H1 (cell line): Measurements from ENCODE around the gene PIGS. TPM values are rescaled to one million over a fixed set of nuclear protein-coding genes. Genes with fewer than 3 reads are reported as not detected.

Experiments used
- BRCA1 ChIP-seq: IDR thresholded peaks from 2 replicates; pipeline ENCODE4 v1.6.1; 2012; ENCODE audit warnings: low read depth, low read length, improper control_type of control experiment
- CHD2 ChIP-seq: IDR thresholded peaks from 2 replicates; pipeline ENCODE4 v1.6.1; 2012; ENCODE audit warnings: low read length, improper control_type of control experiment
- CHD7 ChIP-seq: fragments of 300-600 bp; sonication (generic); IDR thresholded peaks from 2 replicates; pipeline ENCODE4 v1.7.1; 2012; ENCODE audit warnings: low read length, moderate library complexity, mild to moderate bottlenecking, inconsistent platforms; ENCODE audit not compliant: insufficient replicate concordance
- CTBP2 ChIP-seq: IDR thresholded peaks from 2 replicates; pipeline ENCODE4 v1.7.0; 2011; ENCODE audit warnings: borderline replicate concordance, mild to moderate bottlenecking, moderate library complexity, mixed read lengths, low read length; ENCODE audit not compliant: insufficient read depth, insufficient read length
- KDM5A ChIP-seq: fragments of 200-600 bp; IDR thresholded peaks from 2 replicates; pipeline ENCODE4 v1.7.1; 2012; ENCODE audit warnings: mild to moderate bottlenecking, low read length, inconsistent platforms, mixed read lengths
- MAFK ChIP-seq: IDR thresholded peaks from 2 replicates; pipeline ENCODE4 v1.6.1; 2012; ENCODE audit warnings: low read depth, mild to moderate bottlenecking, improper control_type of control experiment, low read length
- NANOG ChIP-seq: IDR thresholded peaks from 2 replicates; pipeline ENCODE4 v1.6.1; 2011; ENCODE audit warnings: low read length, low read depth, mild to moderate bottlenecking, inconsistent platforms; ENCODE audit not compliant: insufficient read depth, poor library complexity, severe bottlenecking
- POLR2A ChIP-seq, 2 experiments: IDR thresholded peaks; 1 replicate in 1 of 2; 2 replicates in 1 of 2; pipeline ENCODE4 v1.6.1; 2011; ENCODE audit warnings: low read depth in 2 of 2, low read length in 2 of 2, mild to moderate bottlenecking in 2 of 2; ENCODE audit errors: control extremely low read depth in 1 of 2
- POLR2AphosphoS5 ChIP-seq: IDR thresholded peaks from 2 replicates; pipeline ENCODE4 v1.6.1; 2011; ENCODE audit warnings: low read depth, low read length
- SIX5 ChIP-seq: IDR thresholded peaks from 2 replicates; pipeline ENCODE4 v1.6.1; 2011; ENCODE audit warnings: mild to moderate bottlenecking, low read depth, low read length
- SP4 ChIP-seq: IDR thresholded peaks from 2 replicates; pipeline ENCODE4 v1.6.1; 2012; ENCODE audit warnings: low read length, inconsistent platforms
- YY1 ChIP-seq: IDR thresholded peaks from 2 replicates; pipeline ENCODE4 v1.6.1; 2011; ENCODE audit warnings: low read depth, mild to moderate bottlenecking, low read length
- polyA plus RNA-seq, 7 experiments: library from polyadenylated mRNA; depleted of rRNA in 3 of 7; stranded (reverse) in 5 of 7; unstranded in 2 of 7; fragments of >200 nt in 5 of 7; fragments of 200-250 nt in 2 of 7; gene quantifications; 1 replicate in 5 of 7; 2 replicates in 1 of 7; 4 replicates in 1 of 7; pipeline versions ENCODE4 v1.2.1 to v1.2.3, GENCODE V29; 2011 to 2013; ENCODE audit warnings: missing spikeins in 2 of 7, mixed read lengths in 2 of 7
- total RNA-seq: library from RNA; stranded (reverse); fragmentation: NEBNext Ultra II Directional; extraction: Animal tissue kit (Norgen Biotek cat#: 25700); gene quantifications from 2 replicates; pipeline ENCODE4 v1.2.1, GENCODE V29; 2021

PIGS gene
- total and polyA plus RNA-seq, 2 of the 8 experiments (the other 6 are each of a cell fraction or from before 2014, with no cell fraction given), result 44.3 to 50.6 TPM

- TF ChIP-seq CHD7, result no peak
- no peak for TF ChIP-seq SP4
- TF ChIP-seq YY1, result peak; percentile 92
- peak in 1 of 2 experiments; percentile 73; a peak in 2 of 3 replicates for TF ChIP-seq POLR2A (IDR thresholded peaks at IDR 0.05; ENCODE audit: control extremely low read depth in 1 of 2, low read depth in 2 of 2, low read length in 2 of 2)
- no peak for TF ChIP-seq CHD2
- TF ChIP-seq MAFK, result no peak
- no peak for TF ChIP-seq NANOG
- TF ChIP-seq SIX5, result no peak
- TF ChIP-seq POLR2AphosphoS5, result no peak; the same call in 1 of the 2 replicates
- TF ChIP-seq BRCA1, result no peak
- no peak for TF ChIP-seq CTBP2
- TF ChIP-seq KDM5A, result peak; percentile 67
These were observed at the start of gene PIGS (continued) for GRCh38 chr17:28571361-28572122.
